C1 segment of cervical spinal cord (tissue), 14 donors: ENCODE results near the gene CFAP251.

Experiments used
- DNase-seq, 14 donors: peaks; one replicate each; lab custom pipeline; 2025; lab: John Stamatoyannopoulos, UW

Gene CFAP251

GRCh38 chr12:122051231-122051876 is 133.0 kb downstream of the CFAP251 start:
- DNase-seq = peak in 1 of 14 donors; percentile 21

GRCh38 chr12:122052285-122052684 is 133.9 kb downstream of the CFAP251 start:
- DNase-seq = no peak
